Mesodermal cell (in vitro differentiated cells): ENCODE data around the gene ZNF48.

Experiments
- H3K27ac ChIP-seq: 2 replicates; pipeline ENCODE4 v1.7.0; 2013; ENCODE audit warnings: mild to moderate bottlenecking, low read depth, low read length, moderate library complexity; ENCODE audit not compliant: severe bottlenecking
- H3K36me3 ChIP-seq: 2 replicates; pipeline ENCODE4 v1.7.1; 2013; ENCODE audit warnings: mild to moderate bottlenecking, low read length, moderate library complexity; ENCODE audit not compliant: control insufficient read depth, insufficient read depth
- H3K4me1 ChIP-seq: one replicate; pipeline ENCODE4 v1.7.1; 2013; ENCODE audit warnings: mild to moderate bottlenecking, low read length; ENCODE audit not compliant: insufficient read depth, control insufficient read depth, poor library complexity, severe bottlenecking
- H3K4me3 ChIP-seq: 2 replicates; pipeline ENCODE4 v1.7.0; 2013; ENCODE audit warnings: low read length, control low read depth, mild to moderate bottlenecking; ENCODE audit not compliant: insufficient read depth, poor library complexity, severe bottlenecking; ENCODE audit errors: extremely low read depth
- H3K9me3 ChIP-seq: 2 replicates; pipeline ENCODE4 v1.7.1; 2013; ENCODE audit warnings: mild to moderate bottlenecking, low read length, moderate library complexity; ENCODE audit not compliant: control insufficient read depth
- WGBS, 2 experiments: methylation state at CpG; one replicate each; pipeline ENCODE4 v1.1.5; 2013; ENCODE audit warnings: missing lambda C conversion rate in 2 of 2; ENCODE audit not compliant: insufficient coverage in 2 of 2; 5-methylcytosine and 5-hydroxymethylcytosine counted together

ZNF48 gene

DNA sequence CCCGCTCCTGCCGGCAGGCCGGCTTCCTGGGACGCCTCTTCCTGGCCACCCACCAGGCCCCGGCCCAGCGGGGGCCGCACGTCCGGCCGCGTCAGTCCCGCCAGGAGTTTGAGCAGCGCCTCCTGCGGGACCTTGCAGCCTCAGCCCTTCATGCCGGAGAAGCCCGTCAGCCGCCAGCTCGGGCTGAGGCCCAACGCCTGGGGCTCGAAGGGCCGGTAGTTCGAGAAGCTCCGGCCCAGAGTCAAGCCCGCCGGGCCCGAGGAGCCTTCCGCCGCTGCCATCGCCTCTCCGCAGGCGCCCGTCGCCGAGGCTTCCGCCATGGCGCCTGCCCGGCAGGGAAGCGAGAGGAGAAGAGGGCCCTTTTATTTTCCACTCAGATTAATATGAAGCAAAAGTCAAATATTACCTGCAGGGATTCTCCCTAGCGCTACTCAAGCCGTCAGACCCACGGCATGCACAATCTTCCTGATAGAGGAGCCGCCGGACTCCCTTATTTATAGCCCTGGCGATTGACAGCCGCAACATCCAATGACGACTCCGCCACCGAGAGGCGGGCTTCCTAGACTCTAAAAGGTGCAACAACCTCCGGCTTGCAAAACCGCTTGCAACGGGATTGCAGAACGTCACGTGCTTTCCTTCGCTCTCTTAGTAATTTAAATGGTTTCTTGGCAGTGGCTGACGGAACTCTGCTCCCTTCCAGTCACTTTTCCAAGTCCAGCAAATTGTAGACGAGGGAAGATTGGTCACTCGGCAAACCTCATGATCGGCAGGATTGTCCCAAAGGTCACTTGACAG is 50.4 kb downstream of the ZNF48 start, which contains the start of gene SEPHS2:
Gene SEPHS2, minus strand, starts transcription at position 467 of the 795 bp plus-strand sequence. Its CDS starts 147 bp downstream, at position 320.
- H3K4me1 ChIP-seq, result no peaks in the 10 kb centered on the region
- peak within 1 kb of the TSS; percentile 85 for H3K27ac ChIP-seq
- H3K36me3 ChIP-seq, result peaks cover 20% of the 10 kb centered on the region
- peaks cover 12% of the 10 kb centered on the region for H3K9me3 ChIP-seq
- WGBS, 2 experiments, result 3% methylated on average over 42 to 46 of the region's 59 CpGs
- H3K4me3 ChIP-seq, result peak within 1 kb of the TSS; percentile 85

DNA sequence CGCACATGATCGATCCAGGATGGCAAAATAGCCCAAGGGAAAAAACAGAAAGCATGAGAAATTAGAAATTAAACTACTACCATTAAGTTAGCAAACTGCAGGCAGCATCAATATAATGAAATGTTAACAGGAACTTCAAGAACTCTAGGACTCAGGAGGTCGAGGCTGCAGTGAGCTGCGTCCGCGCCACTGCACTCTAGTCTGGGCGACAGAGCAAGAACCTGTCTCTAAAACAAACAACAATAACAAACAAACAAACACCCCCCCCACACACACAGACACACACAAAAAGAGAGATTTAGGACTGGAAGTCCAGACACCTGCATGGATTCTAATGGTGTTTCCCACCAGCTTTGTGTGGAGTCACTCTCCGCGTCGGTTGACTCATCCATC is 51.0 kb downstream of the ZNF48 start:
- Histone ChIP-seq H3K9me3 (peaks cover 12% of the 10 kb centered on the region), H3K4me3 (peak overlapping the region; percentile 85), H3K36me3 (peaks cover 20% of the 10 kb centered on the region), H3K4me1 (no peaks in the 10 kb centered on the region), H3K27ac (peak overlapping the region; percentile 85)
- 78 to 86% methylated on average over 6 to 7 of the region's 10 CpGs for WGBS, 2 experiments

DNA sequence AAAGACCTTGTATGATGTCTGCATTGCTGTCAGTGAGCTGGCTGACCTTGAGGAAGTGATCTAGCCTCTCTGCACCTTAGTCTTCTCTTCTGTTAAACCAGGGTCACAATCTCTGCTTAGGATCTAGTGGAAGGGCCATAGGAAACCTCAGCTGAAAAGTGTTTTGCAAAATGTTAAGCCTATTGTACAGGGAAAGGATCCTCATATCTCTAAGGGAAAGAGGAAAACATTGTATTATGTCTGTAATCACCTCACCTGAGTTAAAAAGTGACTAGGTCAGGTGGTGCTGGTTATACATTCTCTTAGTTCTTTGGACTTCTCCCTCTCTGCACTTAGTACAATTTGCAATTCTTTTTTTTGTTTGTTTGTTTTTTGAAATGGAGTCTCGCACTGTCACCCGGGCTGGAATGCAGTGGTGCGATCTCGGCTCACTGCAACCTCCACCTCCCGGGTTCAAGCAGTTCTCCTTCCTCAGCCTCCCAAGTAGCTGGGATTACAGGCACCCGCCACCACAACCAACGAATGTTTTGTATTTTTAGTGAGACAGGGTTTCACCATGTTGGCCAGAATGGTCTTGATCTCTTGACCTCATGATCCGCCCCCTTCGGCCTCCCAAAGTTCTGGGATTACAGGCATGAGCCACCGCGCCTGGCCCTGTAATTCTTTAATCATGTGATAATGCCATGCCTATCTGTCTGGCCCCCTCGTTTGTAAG is 52.4 kb downstream of the ZNF48 start:
- H3K4me3 ChIP-seq, result no peak overlapping the region
- no peak overlapping the region for H3K27ac ChIP-seq
- 88 to 89% methylated on average over 8 to 12 of the region's 12 CpGs for WGBS, 2 experiments
- H3K36me3 ChIP-seq, result peaks cover 20% of the 10 kb centered on the region
- no peaks in the 10 kb centered on the region for H3K4me1 ChIP-seq
- H3K9me3 ChIP-seq, result peaks cover 12% of the 10 kb centered on the region

DNA sequence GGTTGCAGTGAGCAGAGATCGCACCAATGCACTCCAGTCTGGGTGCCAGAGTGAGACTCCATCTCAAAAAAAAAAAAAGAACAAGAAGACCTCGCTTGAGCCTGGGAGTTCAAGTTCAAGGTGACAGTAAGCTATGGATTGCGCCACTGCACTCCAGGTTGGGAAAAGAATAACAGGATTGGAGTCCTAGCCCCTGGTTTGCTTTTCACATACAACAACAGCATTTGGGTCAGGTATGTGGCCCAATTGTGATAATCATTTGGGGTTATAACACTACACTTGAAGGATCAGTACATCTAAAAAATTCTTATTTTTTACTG is 53.9 kb downstream of the ZNF48 start:
- H3K4me1 ChIP-seq, result no peaks in the 10 kb centered on the region
- no peak overlapping the region for H3K27ac ChIP-seq
- H3K36me3 ChIP-seq, result peaks cover 8% of the 10 kb centered on the region
- WGBS, 2 experiments, result 81 to 100% methylated on average over 1 to 2 of the region's 3 CpGs
- peaks cover 10% of the 10 kb centered on the region for H3K9me3 ChIP-seq
- H3K4me3 ChIP-seq, result no peak overlapping the region
